Left colon (tissue), 2 donors: ENCODE measurements around the gene C1orf185. TPM values are rescaled to one million over a fixed set of nuclear protein-coding genes. Genes with fewer than 3 reads are reported as not detected.
A peak's percentile ranks its signal among the peaks of the same experiment; 100 is the strongest.

Source experiments
- ATAC-seq: fragments of 200-7000 bp; cut with Tn5 transposase; one replicate; pipeline ENCODE4 v1.9.1; 2020; ENCODE audit warnings: mild to moderate bottlenecking, moderate library complexity
- DNase-seq, 2 donors: peaks; one replicate each; pipeline ENCODE4 v3.0.0-alpha.2; 2020
- intact Hi-C, 2 donors: fragments of 100-400 bp; cut with DNase I in 1 of 2; cut with micrococcal nuclease in 1 of 2; formaldehyde crosslinking; loops; one replicate each; pipeline versions ENCODE4 v1.11.2 to v1.14.0; 2022; cut with DNase I, micrococcal nuclease
- long read RNA-seq: library from polyadenylated mRNA; unstranded; transcript quantifications from one replicate; pipeline ENCODE4 v2.0.0, GENCODE V29; 2021
- total RNA-seq, 2 donors: library from RNA; stranded (reverse); fragmentation: NEBNext Ultra II Directional; extraction: Animal tissue kit (Norgen Biotek cat#: 25700); gene quantifications; one replicate each; pipeline ENCODE4 v1.2.1, GENCODE V29; 2021
- donor health status: DM: no; HTN: no; CAD: no.
- donor health status: DM: yes; HTN: yes; CAD: no.

Gene C1orf185
- not detected for total RNA-seq
- long read RNA-seq = 0 reads

DNA sequence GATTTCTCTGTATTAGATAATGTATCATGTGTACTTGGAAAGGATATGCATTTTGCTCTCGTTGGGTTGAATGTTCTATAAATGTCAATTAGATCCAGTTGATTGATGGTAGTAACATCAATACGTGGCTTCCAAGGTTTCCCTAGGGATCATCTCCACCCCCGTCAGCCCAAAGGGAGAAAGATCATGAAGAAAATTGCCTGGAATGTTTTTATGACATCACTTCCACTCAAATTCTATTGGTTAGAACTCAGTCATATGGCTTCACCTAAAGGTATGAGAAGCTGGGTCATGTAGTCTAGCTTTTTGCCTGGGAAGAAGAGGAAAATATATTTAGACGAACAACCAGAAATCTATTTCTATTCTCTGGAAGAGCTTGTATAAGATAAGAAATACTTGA lies at the start of gene C1orf185:
Gene C1orf185, plus strand, starts transcription at position 253 of the 400 bp plus-strand sequence. Its CDS starts 6 bp downstream, at position 259.
- intact Hi-C loops = no loop called here
- ATAC-seq = no peak
- DNase-seq = no peak

DNA sequence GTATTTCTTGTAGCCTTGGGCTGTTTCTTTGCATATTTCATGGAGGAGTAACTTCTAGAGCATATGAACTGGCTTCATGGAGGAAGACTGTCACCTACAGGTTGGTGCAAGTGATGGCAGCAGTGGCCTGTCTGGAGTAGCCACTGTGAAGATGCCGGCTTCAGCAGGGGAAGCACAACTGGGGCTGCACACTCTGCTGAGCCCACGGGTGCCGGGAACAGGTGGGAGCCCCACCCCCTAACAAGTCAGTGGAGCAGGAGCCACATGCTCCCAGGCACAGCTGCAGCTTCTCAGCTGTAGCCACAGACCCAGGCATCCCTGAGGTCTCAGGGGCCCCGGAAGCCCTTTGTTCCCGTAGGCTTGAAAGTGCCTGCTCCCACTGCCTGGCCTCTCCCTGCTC lies 43.2 kb upstream of the C1orf185 start:
- intact Hi-C loops = no loop called here
- peak in 1 of 2 donors; percentile 16 for DNase-seq
- ATAC-seq = peak; percentile 90

DNA sequence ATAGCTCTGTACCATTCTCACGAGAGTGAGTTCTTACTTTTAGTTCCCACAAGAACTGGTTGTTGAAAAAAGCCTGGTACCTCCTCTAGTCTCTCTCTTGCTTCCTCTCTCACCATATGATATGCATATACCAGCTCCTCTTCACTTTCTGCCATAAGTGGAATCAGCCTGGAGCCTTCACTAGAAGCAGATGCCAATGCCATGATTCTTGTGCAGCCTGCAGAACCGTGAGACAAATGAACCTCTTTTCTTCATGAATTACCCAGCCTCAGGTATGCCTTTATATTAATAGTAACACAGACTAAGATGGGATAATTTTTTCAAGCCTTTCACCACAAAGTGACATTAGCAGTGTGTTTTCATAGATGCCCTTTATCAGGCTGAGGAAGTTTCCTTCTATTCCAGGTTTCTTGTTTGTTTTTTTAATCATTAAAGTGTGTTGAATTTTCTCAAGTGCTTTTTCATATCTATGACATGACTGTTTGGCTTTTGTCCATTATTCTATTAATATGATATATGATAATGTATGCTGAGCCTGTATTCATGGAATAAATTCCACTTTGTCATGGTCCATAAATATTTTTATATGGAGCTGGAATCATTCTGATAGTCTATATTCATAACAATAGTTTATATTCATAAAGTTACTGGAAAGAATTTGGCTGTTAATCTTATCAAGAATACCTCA lies 40.7 kb upstream of the C1orf185 start:
- intact Hi-C loops = no loop called here
- no peak for ATAC-seq
- DNase-seq = no peak

DNA sequence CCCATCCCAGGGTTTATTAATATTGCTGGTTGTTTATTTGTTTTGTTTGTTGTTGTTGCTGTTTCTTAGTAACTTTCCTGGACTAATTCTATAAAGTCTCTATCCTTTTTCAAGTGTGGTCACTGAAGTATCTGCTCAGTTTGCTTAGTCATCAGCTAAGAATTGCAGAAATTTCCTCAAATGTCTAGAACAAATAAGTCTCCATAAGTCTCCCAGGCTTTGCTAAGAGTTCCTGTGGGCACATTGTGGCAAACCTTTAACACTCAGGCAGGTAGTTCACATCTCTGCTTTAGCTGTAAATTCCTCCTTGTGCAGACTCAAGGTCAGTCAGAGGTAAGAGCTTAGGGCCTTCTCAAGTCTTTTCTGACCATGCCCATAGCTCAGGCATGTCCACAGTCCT lies 38.9 kb upstream of the C1orf185 start:
- DNase-seq = no peak
- ATAC-seq = no peak
- intact Hi-C loops = no loop called here

DNA sequence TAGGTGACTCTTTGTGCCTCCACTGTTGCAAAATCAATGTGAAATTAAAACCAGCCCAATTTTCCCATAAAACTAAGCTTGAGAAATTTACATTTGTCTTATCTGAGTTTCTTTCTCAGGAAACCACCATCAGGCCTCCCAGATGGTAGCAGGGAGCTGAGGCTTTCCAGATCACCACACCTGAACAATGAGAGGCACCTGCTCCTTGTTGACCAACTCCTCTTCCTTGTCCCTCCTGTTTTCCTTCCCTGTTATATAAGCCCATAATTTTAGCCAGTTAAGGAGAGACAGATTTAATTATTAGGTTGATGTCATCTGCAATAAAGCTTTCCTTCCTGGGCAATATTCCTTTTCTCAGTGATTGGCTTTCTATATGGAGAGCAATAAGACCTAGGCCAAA lies 32.0 kb upstream of the C1orf185 start:
- no peak for DNase-seq
- peak; percentile 78 for ATAC-seq
- intact Hi-C loops = no loop called here

DNA sequence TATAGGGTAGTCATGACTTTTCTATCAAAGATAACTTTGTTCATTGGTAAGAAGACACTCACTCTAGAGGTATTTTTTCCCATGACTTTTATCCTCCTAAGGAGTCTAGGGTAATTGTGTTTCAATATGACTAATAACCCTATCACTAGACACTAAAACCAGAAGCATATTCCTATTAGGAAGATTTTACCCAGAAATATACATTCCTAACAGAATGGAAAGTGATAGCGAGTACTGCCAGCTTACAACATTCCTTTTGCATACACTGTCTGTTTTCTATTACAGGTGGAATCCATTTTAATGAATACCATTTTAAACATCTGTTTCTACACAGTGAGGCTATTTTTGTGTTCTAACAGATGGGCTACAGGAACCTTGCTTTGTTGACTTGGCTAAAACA lies 31.4 kb upstream of the C1orf185 start:
- ATAC-seq (no peak), DNase-seq (no peak)
- intact Hi-C loops = no loop called here

DNA sequence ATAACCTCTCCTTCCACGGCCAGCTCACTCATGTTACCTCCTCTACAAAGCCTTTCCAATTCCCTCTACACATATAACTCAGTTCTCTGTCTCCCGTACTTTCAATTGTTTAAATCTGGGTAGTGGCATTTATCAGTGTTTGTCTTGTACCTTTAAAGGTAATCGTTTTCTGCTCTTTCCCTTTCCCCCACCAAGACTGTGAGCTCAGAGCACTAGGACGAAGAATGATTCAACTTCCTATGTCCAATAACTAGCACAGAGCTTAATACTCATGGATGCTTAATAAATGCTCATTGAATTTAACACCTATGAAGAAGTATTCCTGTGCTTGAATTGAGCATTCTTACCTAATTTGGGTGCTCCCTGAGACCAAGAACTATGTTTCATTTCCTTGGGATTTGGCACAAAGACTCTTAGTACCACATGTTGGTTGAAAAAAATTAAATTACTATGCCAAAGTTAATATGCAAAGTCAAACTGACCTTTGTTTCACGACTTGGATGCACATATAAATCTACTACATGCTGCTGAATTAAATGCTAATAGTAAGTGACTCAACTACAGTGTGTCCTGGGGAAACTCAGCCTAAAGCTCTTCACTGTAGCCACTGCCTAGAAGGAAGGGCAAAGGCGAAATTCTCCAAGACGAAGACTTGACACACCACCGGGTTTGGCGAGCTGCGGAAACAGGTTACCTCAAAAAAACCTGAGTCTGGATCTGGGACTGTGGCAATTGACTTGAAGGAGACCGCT lies 30.6 kb upstream of the C1orf185 start:
- DNase-seq = no peak
- intact Hi-C loops = no loop called here
- no peak for ATAC-seq

DNA sequence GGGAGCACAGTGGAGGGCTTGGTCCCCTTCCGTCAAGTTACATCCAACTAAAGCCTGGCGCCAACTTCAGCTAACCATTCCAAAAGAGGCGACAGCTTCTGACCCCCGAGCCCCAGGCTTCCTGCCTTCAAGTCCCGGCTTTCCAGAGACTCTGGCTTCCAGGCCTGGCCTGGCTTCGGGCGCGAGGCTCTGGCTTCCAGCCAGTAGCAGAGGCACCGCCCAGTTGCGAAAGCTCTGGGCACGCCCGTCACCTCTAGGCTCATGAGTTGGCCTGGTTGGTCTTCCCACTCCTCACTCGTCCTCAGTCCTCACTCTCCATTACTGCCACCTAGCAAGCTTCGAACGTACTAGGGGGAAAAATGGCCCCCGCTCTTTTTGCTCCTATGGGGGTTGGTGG lies 30.0 kb upstream of the C1orf185 start:
- intact Hi-C loops = no loop called here
- DNase-seq (peak in 1 of 2 donors; percentile 28), ATAC-seq (peak; percentile 85)

DNA sequence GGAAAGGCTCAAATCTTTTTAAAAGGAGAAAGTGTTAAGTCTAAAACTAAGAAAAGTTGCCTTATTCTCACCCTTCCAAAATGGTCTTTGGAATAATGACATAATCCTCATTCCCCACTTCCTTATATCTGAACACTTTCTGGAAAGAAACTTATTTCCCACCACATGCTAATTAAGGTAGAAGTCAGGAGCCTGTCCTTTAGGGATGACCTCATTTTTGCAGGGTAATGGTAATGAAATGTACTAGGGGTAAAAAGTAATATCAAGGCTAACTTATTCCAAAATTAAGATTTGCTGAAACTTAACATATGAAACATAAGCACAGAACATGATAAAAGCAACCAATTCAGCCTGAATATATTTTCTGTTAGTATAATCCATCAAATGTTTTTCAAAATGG lies 29.4 kb upstream of the C1orf185 start:
- no peak for ATAC-seq
- no peak for DNase-seq
- intact Hi-C loops = no loop called here

DNA sequence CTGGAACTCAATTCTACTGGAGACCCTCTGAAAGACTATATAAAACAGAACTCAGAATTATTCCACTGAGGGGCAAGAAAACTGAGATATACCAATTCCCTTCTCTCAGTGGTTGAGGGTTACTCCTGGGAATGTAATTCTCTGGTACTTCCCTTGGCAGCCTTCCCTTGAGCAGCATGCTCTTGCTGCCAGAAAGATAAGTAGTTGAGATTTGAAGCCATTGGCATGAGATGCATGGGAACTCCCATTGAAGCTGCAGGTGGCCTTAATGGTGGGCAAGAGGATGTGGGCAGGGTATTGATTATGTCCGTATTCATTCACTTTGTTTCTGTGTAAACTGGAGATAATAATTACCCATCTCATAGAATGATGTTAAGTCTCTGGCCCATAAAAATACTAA lies 28.6 kb upstream of the C1orf185 start:
- intact Hi-C loops = no loop called here
- ATAC-seq = no peak
- DNase-seq = no peak

DNA sequence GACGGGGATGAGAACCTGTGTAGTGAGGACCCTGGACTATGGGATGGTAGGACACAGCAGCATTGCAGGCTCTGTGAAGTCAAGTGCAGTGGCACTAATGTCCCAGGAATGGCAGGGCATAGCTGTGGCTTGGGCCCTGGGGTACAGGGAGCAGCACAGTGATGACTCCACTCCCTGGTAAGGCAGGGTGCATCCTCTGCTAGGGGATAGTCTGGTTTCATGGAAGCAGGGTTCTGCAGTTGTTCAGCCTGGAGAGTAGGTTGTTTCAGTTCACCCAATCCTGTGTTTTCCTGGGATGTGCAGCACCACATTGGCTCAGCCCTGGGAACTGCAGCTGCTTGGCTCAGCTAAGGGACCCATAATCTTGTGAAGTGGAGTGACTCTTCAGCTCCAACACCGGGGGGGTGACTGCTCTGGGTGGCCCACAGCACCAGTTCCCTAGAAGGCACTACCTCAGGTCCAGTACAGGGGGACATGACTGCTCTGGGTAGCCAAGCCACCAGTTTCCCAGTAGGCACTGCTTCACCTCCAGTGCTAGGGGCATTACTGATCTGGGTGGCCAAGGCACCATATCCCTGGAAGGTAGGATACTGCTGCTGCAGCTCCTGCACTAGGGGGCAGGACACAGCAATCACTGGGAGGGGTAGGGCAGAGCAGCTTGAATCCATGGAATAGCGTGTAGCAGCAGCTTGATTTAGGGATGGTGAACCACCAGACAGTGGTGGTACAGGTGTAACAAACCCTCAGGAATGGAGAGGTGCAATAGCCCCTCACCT lies 15.3 kb upstream of the C1orf185 start:
- DNase-seq (no peak), ATAC-seq (no peak)

DNA sequence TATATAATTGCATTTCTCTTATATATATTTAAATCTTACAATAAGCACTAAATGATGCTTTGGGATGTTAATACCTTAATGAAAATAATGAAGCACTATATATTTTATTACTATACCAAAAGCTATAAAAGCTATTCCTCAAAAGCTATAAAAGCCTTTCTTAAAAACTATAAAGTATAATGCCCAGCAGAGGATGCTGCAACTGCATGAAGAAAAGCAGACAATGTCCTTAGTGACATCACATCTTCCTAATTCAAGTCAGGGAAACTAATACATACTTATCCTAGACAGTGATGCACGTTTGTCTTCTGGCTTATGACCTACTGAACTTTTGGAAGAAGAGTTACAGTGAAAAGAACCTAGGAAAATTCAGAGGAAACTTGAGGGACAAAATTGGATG lies 13.6 kb upstream of the C1orf185 start:
- intact Hi-C loops = no loop called here
- no peak for DNase-seq
- ATAC-seq = no peak

More for the DNA sequence above, 15.3 kb upstream of the C1orf185 start:
- intact Hi-C loops = no loop called here

DNA sequence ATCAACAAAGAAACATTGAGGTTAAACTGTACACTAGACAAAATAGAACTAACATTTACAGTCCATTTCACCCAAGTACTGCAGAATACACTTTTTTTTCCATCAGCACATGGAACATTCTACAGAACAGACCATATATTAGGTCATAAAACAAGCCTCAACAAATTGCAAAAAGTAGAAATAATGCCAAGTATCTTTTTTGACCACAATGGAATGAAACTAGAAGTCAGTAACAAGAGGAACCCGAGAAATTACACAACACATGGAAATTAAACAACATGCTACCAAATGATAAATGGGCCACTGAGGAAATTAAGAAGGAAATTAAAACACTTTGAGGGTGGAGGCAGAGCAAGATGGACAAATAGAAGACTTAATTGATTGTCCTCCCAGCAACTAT lies 8.4 kb upstream of the C1orf185 start:
- no peak for DNase-seq
- no peak for ATAC-seq
- intact Hi-C loops = no loop called here

DNA sequence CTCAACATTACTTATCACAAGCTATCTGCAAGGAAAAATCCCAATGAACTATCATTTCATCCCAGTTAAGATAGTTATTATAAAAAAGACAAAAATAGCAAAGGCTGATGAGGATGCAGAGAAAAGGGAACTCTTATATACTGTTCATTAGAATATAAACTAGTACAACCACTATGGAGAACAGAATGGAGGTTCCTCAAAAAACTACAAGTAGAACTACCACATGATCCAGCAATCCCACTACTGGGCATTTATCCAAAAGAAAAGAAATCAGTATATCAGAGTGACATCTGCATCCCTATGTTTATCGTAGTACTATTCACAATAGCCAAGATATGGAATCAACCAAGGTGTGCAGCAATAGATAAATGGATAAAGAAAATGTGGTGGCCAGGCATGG lies 4.9 kb upstream of the C1orf185 start:
- ATAC-seq (no peak), DNase-seq (no peak)
- intact Hi-C loops = no loop called here

DNA sequence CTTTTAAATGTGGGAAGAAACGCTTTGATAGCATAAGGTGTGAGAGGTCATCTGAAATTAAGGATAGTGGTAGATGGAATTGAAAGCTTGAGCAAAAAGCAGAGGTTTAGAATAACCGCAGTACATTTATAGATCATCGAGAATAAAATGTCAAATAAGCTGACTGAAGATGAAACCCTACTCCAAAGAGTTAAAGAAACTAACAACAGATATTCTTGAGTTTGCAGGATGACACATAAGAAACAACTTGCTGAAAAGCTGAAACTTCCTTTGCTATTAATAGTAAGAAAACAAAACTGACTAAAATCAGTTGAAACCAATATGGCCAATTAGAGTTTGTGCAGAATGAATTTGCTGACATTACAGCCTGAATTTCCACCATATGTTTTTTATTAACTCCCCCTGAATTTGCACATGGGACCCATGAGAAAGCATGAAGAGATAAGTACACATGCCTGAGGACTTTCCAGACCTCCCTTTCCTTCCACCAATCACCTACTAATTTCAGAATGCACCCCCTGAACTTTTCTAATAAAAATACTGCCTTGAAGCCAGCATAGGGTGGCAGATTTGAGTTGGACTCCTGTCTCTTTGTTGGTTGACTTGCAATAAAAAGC lies 1.7 kb upstream of the C1orf185 start:
- DNase-seq = no peak
- intact Hi-C loops = no loop called here
- no peak for ATAC-seq

DNA sequence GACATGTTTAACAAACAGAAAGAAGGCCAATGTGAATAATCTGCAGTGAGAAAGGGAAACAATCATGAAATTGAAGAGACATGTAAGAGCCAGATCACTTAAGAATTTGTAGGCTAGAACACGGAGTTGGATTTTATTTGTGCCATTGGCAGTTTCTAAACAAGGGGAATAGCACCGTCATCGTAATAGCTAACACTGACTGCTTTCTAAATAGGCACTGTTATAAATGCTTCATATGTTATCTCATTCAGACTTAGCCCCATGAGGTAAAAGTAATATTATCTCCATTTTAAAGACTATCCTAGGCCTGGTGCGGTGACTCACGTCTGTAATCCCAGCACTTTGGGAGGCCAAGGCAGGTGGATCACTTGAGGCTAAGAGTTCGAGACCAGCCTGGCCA lies 12.1 kb downstream of the C1orf185 start:
- ATAC-seq = no peak
- DNase-seq = no peak
- intact Hi-C loops = no loop called here

DNA sequence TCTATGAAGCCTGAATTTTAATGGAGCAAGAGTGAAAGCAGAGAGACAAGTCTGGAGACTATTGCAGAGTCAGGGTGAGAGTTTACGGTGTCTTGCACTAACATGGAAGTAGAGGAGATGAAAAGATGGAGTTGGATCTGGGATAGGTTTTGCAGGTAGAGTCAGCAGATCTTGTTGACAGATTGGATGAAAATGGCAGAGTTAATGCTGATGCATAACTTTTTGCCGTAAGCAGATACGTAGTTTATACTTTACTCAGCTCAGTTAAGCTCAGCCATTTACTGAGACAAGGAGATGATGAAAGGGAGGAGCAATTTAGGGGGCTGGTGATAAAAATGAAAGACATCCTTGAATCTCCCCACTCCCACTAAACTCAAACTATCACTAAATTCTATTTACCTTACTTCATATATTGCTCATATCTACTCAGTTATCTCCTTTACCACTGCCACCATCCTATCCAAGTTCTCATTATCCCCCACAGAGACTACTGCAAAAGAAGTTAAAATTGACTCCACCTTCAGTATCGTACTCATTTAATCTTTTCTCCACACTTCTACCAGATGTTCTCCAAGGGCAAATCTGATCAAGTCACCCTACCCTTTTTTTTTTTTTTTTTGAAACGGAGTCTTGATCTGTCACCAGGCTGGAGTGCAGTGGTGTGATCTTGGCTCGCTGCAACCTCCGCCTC lies 13.8 kb downstream of the C1orf185 start:
- DNase-seq (no peak), ATAC-seq (no peak)
- intact Hi-C loops = no loop called here

DNA sequence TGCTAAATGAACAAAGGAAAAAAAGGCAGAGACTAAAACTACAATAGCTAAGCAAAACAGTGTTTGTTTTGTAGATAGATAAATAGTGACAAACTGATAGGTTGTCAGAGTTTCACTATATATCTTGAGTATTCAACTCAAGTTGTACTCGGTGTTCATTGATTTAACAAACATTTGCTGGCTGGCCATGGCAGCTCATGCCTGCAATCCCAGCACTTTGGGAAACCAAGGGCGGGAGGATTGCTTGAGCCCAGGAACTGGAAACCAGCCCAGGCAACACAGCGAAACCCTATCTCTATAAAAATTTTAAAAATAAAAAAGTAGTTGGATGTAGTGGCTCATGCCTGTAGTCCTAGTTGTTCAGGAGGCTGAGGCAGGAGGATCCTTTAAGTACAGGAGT lies 17.3 kb downstream of the C1orf185 start:
- intact Hi-C loops = no loop called here
- DNase-seq (no peak), ATAC-seq (no peak)

DNA sequence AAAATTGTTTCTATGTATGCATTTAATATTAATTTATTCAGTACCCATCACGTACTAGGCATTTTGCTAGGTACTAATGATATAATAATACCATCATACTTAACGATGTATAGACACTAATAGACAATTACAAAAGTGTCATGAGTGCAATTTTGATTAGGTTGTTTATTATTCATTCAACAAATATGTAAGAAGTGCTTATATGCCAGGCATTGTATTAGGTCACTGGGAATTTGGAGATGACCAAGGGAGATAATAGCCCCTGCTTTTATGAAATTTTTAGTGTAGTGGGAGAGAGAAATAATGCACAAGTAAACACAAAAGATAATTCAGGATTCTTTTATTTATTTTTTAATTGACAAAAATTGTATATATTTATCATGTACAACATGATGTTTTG lies 18.6 kb downstream of the C1orf185 start:
- no peak for ATAC-seq
- no peak for DNase-seq
- intact Hi-C loops = no loop called here
